ENCODE measurements around the gene PRSS58.

The PRSS58 gene

GRCh38 chr7:142228537-142229104 is 29.2 kb downstream of the PRSS58 start:
- in situ Hi-C loops (cut with MboI; ENCODE audit: low sequenced_read_pairs): no loop called here

Measured in hTERT RPE-1 (cell line).